NCI-H524 (cell line): Measurements from ENCODE around the gene FLII.
"Not testable (repeated sequence)": the region's sequence is repeated elsewhere in the genome, so short reads cannot be mapped to it uniquely, and the experiment has no call there.

Source experiments
- DNase-seq, 2 experiments: peaks; one replicate each; lab custom pipeline; 2025; lab: John Stamatoyannopoulos, UW

The FLII gene

DNA sequence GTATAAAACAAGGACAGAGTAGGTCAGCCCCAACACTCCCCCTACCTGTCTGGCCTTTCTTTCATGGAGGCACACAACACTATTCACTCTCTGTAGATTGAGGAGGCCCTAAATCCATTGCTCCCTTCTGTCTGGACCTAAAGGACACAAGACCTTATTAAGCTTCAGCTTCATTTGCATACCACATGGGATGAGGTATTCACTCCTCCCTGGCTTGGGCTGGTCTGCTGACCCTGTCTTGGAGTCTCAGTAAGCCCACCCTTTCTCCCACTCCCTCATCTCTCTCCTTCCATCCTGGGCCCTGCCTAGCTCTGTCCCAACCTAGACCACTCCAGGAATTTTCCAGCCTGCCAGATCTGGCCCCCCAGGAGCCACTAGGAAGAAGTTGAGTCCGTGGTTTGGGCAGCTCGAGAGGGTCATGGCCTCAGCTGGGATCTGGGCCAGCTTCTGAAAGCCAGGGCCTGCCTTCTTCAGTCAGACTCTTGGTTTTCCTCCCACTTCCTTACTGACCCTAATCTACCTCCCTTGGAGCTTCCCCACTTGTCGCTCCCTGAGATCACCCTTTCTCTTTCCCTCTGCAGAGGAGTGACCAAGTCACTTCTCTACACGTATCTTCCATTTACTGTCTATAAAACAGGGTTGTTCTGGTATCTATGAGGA, 39.7 kb downstream of the FLII start:
- DNase-seq: no peak

DNA sequence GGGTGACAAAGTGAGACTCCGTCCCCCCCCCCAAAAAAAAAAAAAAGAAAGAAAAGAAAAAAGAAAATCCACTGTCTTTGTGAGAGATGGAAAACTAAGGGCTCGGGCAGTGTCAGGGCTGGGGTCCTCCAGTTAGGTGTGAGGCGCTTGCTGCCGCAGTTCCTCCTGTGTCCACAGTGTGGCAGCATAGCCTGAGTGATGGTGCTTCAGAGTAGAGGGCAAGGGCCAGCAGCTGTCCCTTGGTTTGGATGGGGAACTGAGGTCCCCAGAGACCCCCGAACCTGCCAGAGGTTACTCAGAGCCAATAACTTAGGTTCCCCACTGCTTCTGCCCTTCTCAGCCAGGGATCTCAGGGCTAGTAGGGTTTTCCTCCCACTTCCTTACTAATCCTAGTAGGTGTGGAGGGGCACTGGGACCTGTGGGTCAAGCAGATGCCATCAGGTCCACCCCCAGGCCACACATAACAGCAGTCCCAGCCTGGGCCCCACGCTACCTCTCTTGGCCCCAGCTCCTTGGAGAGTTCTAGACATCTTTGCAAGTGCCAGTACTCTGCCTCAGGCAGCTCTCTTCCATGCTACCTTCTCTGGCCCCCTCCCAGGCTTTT, 41.0 kb downstream of the FLII start:
- peak; percentile 34 to 74 for DNase-seq

DNA sequence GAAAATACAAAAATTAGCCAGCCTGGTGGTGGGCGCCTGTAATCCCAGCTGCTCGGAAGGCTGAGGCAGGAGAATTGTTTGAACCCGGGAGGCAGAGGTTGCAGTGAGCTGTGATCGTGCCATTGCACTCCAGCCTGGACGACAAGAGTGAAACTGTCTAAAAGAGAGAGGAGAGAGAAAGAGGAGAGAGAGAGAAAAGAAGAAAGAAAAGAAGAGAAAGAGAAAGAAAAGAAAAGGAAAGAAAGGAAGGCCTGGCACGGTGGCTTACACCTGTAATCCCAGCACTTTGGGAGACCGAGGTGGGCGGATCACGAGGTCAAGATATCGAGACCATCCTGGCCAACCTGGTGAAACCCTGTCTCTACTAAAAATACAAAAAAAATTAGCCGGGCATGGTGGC, 41.6 kb downstream of the FLII start:
- DNase-seq: not testable (repeated sequence)

DNA sequence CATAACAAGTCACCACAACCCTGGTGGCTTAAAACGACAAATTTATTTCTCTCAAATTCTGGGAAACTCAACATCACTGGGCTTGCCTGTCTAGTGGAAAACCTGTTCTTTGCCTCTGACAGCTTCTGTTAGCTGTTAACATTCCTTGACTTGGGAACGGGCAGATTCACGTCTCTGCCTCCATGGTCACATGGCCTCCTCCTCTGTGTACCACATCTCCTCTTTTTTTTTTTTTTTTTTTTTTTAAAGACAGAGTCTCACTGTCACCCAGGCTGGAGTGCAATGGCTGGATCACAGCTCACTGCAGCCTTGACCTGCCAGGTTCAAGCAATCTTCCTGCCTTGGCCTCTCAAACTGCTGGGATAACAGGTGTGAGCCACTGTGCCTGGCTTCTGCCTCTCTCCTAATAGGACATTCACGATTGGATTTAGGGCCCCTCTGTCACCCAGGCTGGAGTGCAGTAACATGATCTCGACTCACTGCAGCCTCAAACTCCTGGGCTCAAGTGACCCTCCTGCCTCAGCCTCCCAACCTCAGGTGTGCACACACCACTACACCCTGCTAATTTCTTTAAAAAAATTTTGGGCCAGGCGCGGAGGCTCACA, 44.8 kb downstream of the FLII start:
- no peak for DNase-seq

DNA sequence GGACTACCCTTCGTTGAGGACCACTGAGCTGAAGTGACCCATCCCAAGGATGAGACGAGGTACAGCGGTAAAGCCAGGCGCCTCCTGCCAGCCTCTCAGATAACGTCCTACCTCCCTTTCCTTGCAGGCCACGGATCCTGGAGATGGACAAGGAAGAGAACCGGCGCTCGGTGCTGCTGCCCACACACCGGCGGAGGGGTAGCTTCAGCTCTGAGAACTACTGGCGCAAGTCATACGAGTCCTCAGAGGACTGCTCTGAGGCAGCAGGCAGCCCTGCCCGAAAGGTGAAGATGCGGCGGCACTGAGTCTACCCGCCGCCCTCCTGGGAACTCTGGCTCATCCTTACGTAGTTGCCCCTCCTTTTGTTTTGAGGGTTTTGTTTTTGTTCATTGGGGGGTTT, 50.4 kb downstream of the FLII start:
- DNase-seq: no peak

DNA sequence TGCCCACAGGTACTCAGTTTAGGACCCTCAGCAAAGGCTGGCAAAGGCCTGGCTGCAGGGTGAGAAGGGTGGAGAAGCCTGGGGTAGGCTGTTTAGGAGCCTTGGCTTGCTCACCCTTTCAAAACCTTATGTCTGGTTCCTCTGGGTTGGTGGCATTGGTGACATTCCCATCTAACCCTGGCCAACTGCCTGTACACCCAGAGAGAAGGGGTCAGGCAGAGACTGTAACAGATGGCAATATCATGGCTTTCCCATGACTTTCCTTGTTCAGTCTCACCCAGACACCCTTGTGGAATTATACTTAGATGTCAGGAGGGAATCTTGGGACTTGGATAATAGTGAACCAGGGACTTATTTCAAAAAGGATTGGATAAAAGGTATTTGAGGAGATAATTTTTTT, 51.6 kb downstream of the FLII start:
- DNase-seq: no peak

DNA sequence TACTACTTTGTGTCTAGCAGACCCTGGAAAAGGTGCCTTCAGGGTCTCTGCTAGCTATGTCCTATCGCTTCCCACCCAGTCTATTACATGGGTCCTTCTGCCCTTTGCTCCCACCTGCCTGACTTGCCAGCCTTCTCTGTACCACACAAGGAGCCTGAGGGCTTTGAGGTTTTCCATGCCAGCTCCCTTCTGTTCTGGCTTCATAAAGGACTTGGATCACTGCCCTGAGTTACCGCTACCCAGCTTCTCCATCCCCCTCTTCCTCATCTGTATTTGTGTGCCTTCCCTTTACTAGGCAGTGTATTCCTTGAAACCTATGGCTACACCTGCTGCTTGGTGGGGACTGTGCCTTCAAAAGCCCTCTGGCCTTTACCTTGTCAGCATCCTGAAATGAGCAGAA, 52.7 kb downstream of the FLII start:
- no peak for DNase-seq

DNA sequence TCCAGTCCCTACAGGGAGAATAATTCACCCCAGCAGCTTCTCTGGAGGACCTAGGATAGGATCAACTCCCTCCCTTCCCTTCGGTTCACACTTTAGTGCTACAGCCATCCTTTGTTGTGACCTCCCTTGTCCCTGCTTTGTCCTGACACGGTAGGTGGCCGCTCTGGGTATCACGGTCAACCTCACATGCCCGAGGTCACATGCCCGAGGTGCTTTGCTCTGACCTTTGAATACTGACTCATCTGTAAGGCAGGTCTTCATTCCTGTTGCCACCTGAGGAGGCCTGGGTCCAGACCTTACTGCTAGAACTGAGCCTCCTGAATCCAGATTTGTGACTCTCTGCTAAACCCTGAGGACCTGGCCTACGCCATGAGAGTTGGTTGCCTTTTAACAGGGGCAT, 55.2 kb downstream of the FLII start:
- DNase-seq: no peak

DNA sequence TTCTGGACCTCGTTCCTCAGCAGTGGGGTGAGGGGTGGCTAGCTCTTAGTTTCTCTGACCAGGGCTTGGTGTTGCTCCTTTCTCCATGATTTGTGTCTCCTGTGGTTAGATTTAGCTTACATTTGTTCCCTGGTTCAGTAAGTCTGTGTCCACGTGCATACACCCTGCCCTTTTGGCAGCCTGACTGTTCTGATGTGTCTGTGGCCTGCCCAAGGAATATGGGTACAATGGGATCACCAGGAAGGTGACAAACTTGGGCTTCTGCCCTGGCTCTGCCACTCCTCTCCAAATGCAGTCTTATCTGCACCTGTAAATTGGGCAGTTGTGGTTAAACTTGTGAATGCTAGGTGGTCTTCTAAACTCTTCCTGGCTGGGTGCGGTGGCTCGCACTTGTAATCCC, 57.4 kb downstream of the FLII start:
- no peak for DNase-seq

DNA sequence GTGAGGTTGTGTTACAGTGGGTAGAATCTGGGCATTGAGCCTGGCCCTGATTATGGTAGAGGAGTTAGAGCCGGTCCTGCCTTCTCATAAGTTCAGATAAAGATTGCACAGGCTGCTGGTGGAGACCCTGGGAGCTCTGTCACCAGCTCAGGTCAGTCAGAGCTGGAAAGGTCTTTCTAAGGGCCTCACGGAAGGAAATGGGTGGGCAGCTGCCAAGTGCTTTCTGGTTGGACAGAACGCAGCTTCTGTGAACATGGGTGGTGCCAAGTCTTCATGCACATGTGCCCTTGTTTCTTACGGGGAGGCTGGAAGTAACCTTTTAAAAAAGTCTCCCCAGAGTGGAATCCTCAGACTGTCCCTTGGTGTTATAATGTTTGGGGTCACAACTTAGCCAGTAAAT, 60.0 kb downstream of the FLII start:
- no peak for DNase-seq

DNA sequence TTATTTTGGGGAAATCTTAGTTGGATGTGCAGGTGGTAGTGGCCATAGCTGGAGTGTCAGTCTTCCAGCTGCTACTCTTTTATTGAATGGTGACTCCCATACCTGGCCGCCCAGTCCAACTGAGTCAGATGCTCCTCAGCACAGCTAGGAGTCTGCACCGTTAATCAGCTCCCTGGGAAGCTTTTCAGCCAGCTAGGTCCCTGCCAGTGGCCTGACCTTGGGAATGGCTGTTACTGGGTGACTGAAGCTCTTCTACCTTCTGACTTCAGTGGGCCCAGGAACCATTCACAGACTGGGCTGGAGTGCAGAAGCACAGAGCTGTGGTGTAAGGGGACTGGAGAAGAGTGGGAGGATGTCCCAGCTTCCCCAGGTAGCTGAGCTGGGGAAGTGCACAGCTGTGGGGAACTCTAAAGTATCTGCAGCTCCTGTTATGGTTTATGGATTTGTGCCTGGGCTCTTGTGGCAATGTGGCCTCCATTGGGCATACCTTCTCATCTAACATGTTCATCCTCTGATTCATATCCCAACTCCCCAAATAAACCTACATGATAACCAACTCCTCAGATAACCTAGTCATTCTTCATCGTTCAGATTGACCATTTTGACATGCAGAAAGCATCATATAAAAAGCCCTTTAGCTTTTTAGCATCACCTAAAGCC, 60.9 kb downstream of the FLII start:
- no peak for DNase-seq

DNA sequence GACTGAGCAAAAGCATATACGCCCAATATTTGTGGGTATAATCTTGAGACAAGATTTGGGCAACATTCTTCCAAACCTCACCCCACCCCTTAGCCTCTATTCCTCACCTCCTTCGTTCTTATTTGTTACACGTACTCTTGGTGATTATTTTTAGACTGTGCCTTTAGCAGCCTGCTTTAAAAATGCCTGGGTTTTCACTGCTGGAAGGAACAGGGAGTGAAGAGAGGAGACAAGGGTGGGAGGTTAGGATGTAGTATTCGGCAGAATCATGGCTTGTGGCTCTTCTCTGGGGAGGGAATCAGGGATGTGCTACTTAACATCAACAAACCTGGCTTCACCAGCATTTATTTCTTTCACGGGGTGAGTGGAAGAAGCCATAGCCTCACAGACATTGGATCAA, 63.3 kb downstream of the FLII start:
- DNase-seq: no peak
